BJ (cell line): ENCODE measurements around the gene F12. TPM values are rescaled to one million over a fixed set of nuclear protein-coding genes. Genes with fewer than 3 reads are reported as not detected.

Source experiments
- CTCF ChIA-PET: fragments of 350-600 bp; formaldehyde crosslinking; extraction: SDS; loops from one replicate; lab custom pipeline; 2021; ENCODE audit warnings: antibody characterized with exemption, inconsistent platforms; lab: Yijun Ruan, JAX
- POLR2A ChIA-PET: fragments of 300-600 bp; sonication (Branson Sonifier 250); formaldehyde crosslinking; extraction: SDS; loops from one replicate; lab custom pipeline; 2021; ENCODE audit warnings: antibody characterized with exemption; lab: Charles Lee
- DNase-seq: peaks from one replicate; pipeline ENCODE4 v3.0.0-alpha.2; 2011; ENCODE audit warnings: low read depth
- H3K27me3 ChIP-seq: 2 replicates; pipeline ENCODE4 v1.6.0; 2011; ENCODE audit warnings: low read length; ENCODE audit not compliant: control insufficient read depth, insufficient read depth
- H3K36me3 ChIP-seq: 2 replicates; pipeline ENCODE4 v1.5.1; 2011; ENCODE audit warnings: low read length; ENCODE audit not compliant: control insufficient read depth, insufficient read depth
- H3K4me3 ChIP-seq: 2 replicates; pipeline ENCODE4 v1.5.1; 2011; ENCODE audit warnings: low read depth, mild to moderate bottlenecking, control low read depth, low read length
- CTCF ChIP-seq: IDR thresholded peaks from 2 replicates; pipeline ENCODE4 v1.5.1; 2011; ENCODE audit warnings: low read depth, mild to moderate bottlenecking, control low read depth, inconsistent platforms, low read length, moderate library complexity; ENCODE audit not compliant: insufficient read depth
- polyA plus RNA-seq: library from polyadenylated mRNA; depleted of rRNA; stranded (reverse); fragments of >200 nt; gene quantifications from 2 replicates; pipeline ENCODE4 v1.2.3, GENCODE V29; 2011

Gene F12
- polyA plus RNA-seq, 1 experiment: 0.69 TPM

- DNase-seq: peak; percentile 35
- POLR2A ChIA-PET: no interaction called here
- Histone ChIP-seq H3K27me3 (no peaks in the 10 kb centered on the region; the same call in none of the 2 replicates), H3K36me3 (no peaks in the 10 kb centered on the region), H3K4me3 (peak overlapping the region; percentile 49)
- CTCF ChIA-PET: interaction anchor here (0.6 to 5.7 kb wide), 18 partner anchors 9 to 299 kb away, joined by 3 to 50 read pairs (median 5); partner anchors contain the start of genes LMAN2, RGS14 and SLC34A1
- peak; percentile 68 for TF ChIP-seq CTCF
Measured at GRCh38 chr5:177370488-177371119, 38.8 kb downstream of the F12 start.

- Histone ChIP-seq H3K36me3 (no peaks in the 10 kb centered on the region), H3K27me3 (no peaks in the 10 kb centered on the region; the same call in none of the 2 replicates), H3K4me3 (no peak overlapping the region)
- ChIA-PET CTCF (interaction anchor here (0.6 to 5.7 kb wide), 21 partner anchors 10 to 181 kb away, joined by 3 to 50 read pairs (median 4); partner anchors contain the start of genes LMAN2, PFN3, RGS14 and SLC34A1), POLR2A (interaction anchor here (0.7 kb wide), 1 partner anchor 126 kb away, joined by 3 read pairs; no protein-coding TSS in a partner anchor)
- no peak for DNase-seq
- no peak for TF ChIP-seq CTCF
Measured at GRCh38 chr5:177369645-177370440, 39.5 kb downstream of the F12 start.

GRCh38 chr5:177368869-177369644, 40.3 kb downstream of the F12 start:
- ChIA-PET CTCF (interaction anchor here (0.7 to 5.7 kb wide), 16 partner anchors 9 to 133 kb away, joined by 3 to 50 read pairs (median 4); partner anchors contain the start of genes PFN3, RGS14 and SLC34A1), POLR2A (no interaction called here)
- H3K4me3 ChIP-seq: no peak overlapping the region
- H3K27me3 ChIP-seq: no peaks in the 10 kb centered on the region; the same call in none of the 2 replicates
- no peak for DNase-seq
- peak; percentile 75 for TF ChIP-seq CTCF
- H3K36me3 ChIP-seq: no peaks in the 10 kb centered on the region

GRCh38 chr5:177367981-177368868, 41.1 kb downstream of the F12 start:
- Histone ChIP-seq H3K4me3 (no peak overlapping the region), H3K36me3 (no peaks in the 10 kb centered on the region), H3K27me3 (no peaks in the 10 kb centered on the region; the same call in 1 of the 2 replicates)
- no peak for TF ChIP-seq CTCF
- POLR2A ChIA-PET: no interaction called here
- DNase-seq: no peak
- CTCF ChIA-PET: interaction anchor here (0.8 to 4.7 kb wide), 6 partner anchors 8 to 59 kb away, joined by 4 to 37 read pairs (median 8); partner anchors contain the start of gene RGS14
